CD4-positive, alpha-beta T cell (primary cell): ENCODE results near the gene KCNMB2. TPM values are rescaled to one million over a fixed set of nuclear protein-coding genes. Genes with fewer than 3 reads are reported as not detected.

Experiments
- ATAC-seq: fragments of 200-7000 bp; cut with Tn5 transposase; one replicate; pipeline ENCODE4 v1.10.0; 2022; ENCODE audit warnings: mild to moderate bottlenecking; ENCODE audit not compliant: poor library complexity
- CTCF ChIA-PET: fragments of 350-600 bp; sonication (Branson Sonifier 250); formaldehyde crosslinking; loops from one replicate; lab custom pipeline; 2021; ENCODE audit warnings: antibody characterized with exemption, inconsistent platforms; lab: Charles Lee
- POLR2A ChIA-PET: fragments of 350-600 bp; sonication (Branson Sonifier 250); formaldehyde crosslinking; loops from one replicate; lab custom pipeline; 2021; ENCODE audit warnings: antibody characterized with exemption, inconsistent platforms; lab: Charles Lee
- DNase-seq, 14 experiments: peaks; one replicate each; pipeline ENCODE4 v3.0.0-alpha.2; 2013 to 2020; ENCODE audit warnings: mixed read lengths in 2 of 14
- H3K27ac ChIP-seq, 2 donors: one replicate each; pipeline versions ENCODE4 v1.5.1 to v1.7.0; 2013; ENCODE audit warnings: low read length in 2 of 2, low read depth in 1 of 2, mild to moderate bottlenecking in 1 of 2
- H3K27me3 ChIP-seq, 2 experiments: 1 replicate in 1 of 2; 2 replicates in 1 of 2; pipeline versions ENCODE4 v1.6.1 to v1.7.0; 2013; ENCODE audit warnings: low read length in 2 of 2, control low read depth in 1 of 2, mild to moderate bottlenecking in 1 of 2, moderate library complexity in 1 of 2; ENCODE audit not compliant: insufficient read depth in 2 of 2, control insufficient read depth in 1 of 2
- H3K36me3 ChIP-seq: one replicate; pipeline ENCODE4 v1.6.1; 2013; ENCODE audit warnings: low read length, control low read depth; ENCODE audit not compliant: insufficient read depth
- H3K4me1 ChIP-seq: one replicate; pipeline ENCODE4 v1.6.1; 2013; ENCODE audit warnings: low read length, control low read depth; ENCODE audit not compliant: insufficient read depth
- H3K4me3 ChIP-seq: one replicate; pipeline ENCODE4 v1.5.1; 2013; ENCODE audit warnings: mild to moderate bottlenecking, low read length, moderate library complexity
- H3K9me3 ChIP-seq, 2 experiments: 1 replicate in 1 of 2; 2 replicates in 1 of 2; pipeline versions ENCODE4 v1.6.1 to v1.7.0; 2013; ENCODE audit warnings: low read length in 2 of 2, mild to moderate bottlenecking in 2 of 2, control low read depth in 1 of 2, moderate library complexity in 1 of 2; ENCODE audit not compliant: control insufficient read depth in 1 of 2, insufficient read depth in 1 of 2
- H3K27ac Mint-ChIP-seq: one replicate; pipeline ENCODE4 v1.8.0; 2020; ENCODE audit warnings: mixed read lengths
- H3K27me3 Mint-ChIP-seq: one replicate; pipeline ENCODE4 v1.8.0; 2021; ENCODE audit warnings: mixed read lengths
- H3K36me3 Mint-ChIP-seq: one replicate; pipeline ENCODE4 v1.8.0; 2021; ENCODE audit warnings: low read depth, mixed read lengths
- H3K4me1 Mint-ChIP-seq: one replicate; pipeline ENCODE4 v1.8.0; 2021; ENCODE audit warnings: low read depth, mixed read lengths
- H3K4me3 Mint-ChIP-seq: one replicate; pipeline ENCODE4 v1.8.0; 2020; ENCODE audit warnings: mild to moderate bottlenecking, mixed read lengths
- H3K9me3 Mint-ChIP-seq: one replicate; pipeline ENCODE4 v1.8.0; 2020; ENCODE audit warnings: mixed read lengths
- CTCF ChIP-seq: fragments of 200-600 bp; IDR thresholded peaks from one replicate; pipeline ENCODE4 v1.8.0; 2022; ENCODE audit warnings: antibody characterized with exemption, mild to moderate bottlenecking
- intact Hi-C, 2 experiments: fragments of 100-400 bp; cut with DNase I in 1 of 2; cut with micrococcal nuclease in 1 of 2; formaldehyde crosslinking; loops; one replicate each; pipeline versions ENCODE4 v1.15.1 to v1.9.0; 2023 to 2025; cut with DNase I, micrococcal nuclease
- total RNA-seq, 174 experiments: library from RNA in 2 of 174; stranded (reverse) in 2 of 174; gene quantifications; one replicate each; pipeline ENCODE4 v1.2.3 and lab custom pipeline; 2021 to 2026

Gene KCNMB2
- total RNA-seq, 2 experiments from 2014 or later: not detected

GRCh38 chr3:178517665-178518334 lies 18.4 kb upstream of the KCNMB2 start:
- Mint-ChIP-seq H3K9me3 (no peaks in the 10 kb centered on the region), H3K4me1 (no peaks in the 10 kb centered on the region), H3K27me3 (peaks cover 13% of the 10 kb centered on the region), H3K4me3 (no peak overlapping the region), H3K36me3 (no peaks in the 10 kb centered on the region), H3K27ac (no peak overlapping the region)
- Histone ChIP-seq H3K27ac (no peak overlapping the region), H3K9me3 (no peaks in the 10 kb centered on the region), H3K27me3 (no peaks in the 10 kb centered on the region), H3K4me1 (no peaks in the 10 kb centered on the region), H3K36me3 (no peaks in the 10 kb centered on the region), H3K4me3 (no peak overlapping the region)
- CTCF ChIA-PET: interaction anchor here (0.7 kb wide), 1 partner anchor 284 kb away, joined by 3 read pairs; no protein-coding TSS in a partner anchor
- no peak for TF ChIP-seq CTCF
- DNase-seq (no peak), ATAC-seq (no peak)
- POLR2A ChIA-PET: no interaction called here
- intact Hi-C loops: no loop called here

DNA sequence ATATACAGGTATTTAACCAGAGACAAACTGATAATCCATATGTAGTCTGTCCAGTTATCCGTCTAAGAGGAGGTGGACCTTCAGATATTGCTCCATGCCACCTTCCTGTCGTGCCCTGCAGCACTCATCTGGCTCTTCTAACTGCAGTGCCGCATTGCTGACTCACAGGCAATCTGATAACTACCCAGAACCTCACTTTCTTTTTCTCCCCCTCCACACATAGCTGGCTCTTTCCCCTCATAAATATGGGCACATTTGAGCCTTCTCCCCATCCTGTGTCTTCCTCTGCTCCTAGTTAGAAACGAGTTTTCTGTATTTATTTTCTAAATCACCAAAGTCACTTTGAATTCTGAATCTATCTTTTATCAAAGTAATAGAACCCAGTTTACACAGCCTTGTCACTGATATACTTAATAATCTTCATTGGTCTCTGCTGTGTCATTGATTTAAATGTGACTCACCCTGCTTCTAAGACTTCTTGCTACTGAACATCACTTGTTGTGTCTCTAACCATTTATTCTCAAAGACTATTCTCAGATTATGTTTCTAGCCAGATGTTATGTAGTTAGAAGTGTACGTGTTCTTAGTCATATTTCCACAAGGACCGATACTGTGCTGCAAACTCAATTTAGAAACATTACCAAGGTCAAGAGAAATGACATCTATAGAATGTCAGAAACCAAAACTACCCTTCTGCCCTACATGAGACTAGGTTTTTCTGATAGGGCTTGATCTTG lies 17.4 kb upstream of the KCNMB2 start:
- no peaks in the 10 kb centered on the region for H3K4me1 Mint-ChIP-seq
- no peak overlapping the region for H3K27ac ChIP-seq
- CTCF ChIA-PET: no interaction called here
- H3K36me3 ChIP-seq: no peaks in the 10 kb centered on the region
- peaks cover 13% of the 10 kb centered on the region for H3K27me3 Mint-ChIP-seq
- H3K4me3 Mint-ChIP-seq: no peak overlapping the region
- H3K9me3 Mint-ChIP-seq: no peaks in the 10 kb centered on the region
- intact Hi-C loops: no loop called here
- H3K4me3 ChIP-seq: no peak overlapping the region
- POLR2A ChIA-PET: no interaction called here
- H3K4me1 ChIP-seq: no peaks in the 10 kb centered on the region
- no peaks in the 10 kb centered on the region for H3K36me3 Mint-ChIP-seq
- no peak overlapping the region for H3K27ac Mint-ChIP-seq
- H3K27me3 ChIP-seq: no peaks in the 10 kb centered on the region
- H3K9me3 ChIP-seq: no peaks in the 10 kb centered on the region
- DNase-seq: no peak
- TF ChIP-seq CTCF: no peak
- ATAC-seq: no peak

- no peaks in the 10 kb centered on the region for H3K4me1 Mint-ChIP-seq
- H3K4me3 ChIP-seq: no peak overlapping the region
- ATAC-seq (no peak), DNase-seq (no peak)
- H3K27me3 Mint-ChIP-seq: peaks cover 13% of the 10 kb centered on the region
- H3K36me3 ChIP-seq: no peaks in the 10 kb centered on the region
- ChIA-PET CTCF (no interaction called here), POLR2A (no interaction called here)
- no peaks in the 10 kb centered on the region for H3K36me3 Mint-ChIP-seq
- no peak overlapping the region for H3K4me3 Mint-ChIP-seq
- H3K27ac ChIP-seq: no peak overlapping the region
- H3K9me3 ChIP-seq: no peaks in the 10 kb centered on the region
- intact Hi-C loops: no loop called here
- H3K4me1 ChIP-seq: no peaks in the 10 kb centered on the region
- no peaks in the 10 kb centered on the region for H3K27me3 ChIP-seq
- H3K27ac Mint-ChIP-seq: no peak overlapping the region
- TF ChIP-seq CTCF: no peak
- H3K9me3 Mint-ChIP-seq: no peaks in the 10 kb centered on the region
These were observed 16.5 kb upstream of the KCNMB2 start for GRCh38 chr3:178519701-178520100.
